Measurements from ENCODE around the gene NELFCD. TPM values are rescaled to one million over a fixed set of nuclear protein-coding genes. Genes with fewer than 3 reads are reported as not detected.

The NELFCD gene
- polyA plus RNA-seq, 1 donor from 2014 or later, result 88.7 TPM

DNA sequence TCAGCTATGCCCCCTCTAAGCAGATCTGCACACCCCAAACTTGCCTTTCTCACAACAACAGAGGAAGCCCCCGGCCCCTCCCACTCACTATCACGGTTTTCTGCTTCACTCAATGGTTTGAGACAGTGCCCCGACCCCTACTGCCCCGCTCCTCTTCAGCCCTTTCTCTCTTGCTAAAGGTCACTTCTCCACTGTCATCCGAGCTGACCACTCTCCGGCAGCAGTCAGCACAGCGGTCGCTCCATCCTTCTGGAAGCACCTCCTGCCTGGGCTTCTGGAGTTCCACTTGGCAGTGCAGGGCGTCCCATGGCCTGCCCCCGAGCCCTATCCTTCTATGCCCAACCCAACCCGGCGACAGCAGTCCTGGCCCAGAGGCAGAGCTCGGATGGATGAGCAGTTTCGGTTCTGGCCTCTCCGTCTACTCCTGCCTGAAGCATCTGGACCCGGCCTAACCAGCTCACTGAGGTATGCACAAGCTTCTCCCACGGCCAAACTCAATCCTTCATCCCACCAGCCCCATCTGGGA, 21.9 kb downstream of the NELFCD start:
- H3K4me2 ChIP-seq (ENCODE audit: low read length), result no peak overlapping the region
- no peak overlapping the region for H2AFZ ChIP-seq (ENCODE audit: low read depth, low read length)
- no peaks in the 10 kb centered on the region for H3K79me2 ChIP-seq (replicated peaks; ENCODE audit: insufficient read depth, low read length)
- no peak overlapping the region for H3K9ac ChIP-seq (ENCODE audit: low read length)
- H4K20me1 ChIP-seq (ENCODE audit: insufficient read depth), result no peaks in the 10 kb centered on the region
- no peaks in the 10 kb centered on the region for H3K9me3 ChIP-seq (ENCODE audit: low read length)
- no peaks in the 10 kb centered on the region for H3K9me2 ChIP-seq (ENCODE audit: insufficient read depth, low read length)
- H3K27ac ChIP-seq (ENCODE audit: low read length), result no peak overlapping the region
- H3K4me3 ChIP-seq (ENCODE audit: low read length), result no peak overlapping the region
- no peaks in the 10 kb centered on the region for H3F3A ChIP-seq (ENCODE audit: insufficient read depth, low read length, poor library complexity, severe bottlenecking)
- H3K36me3 ChIP-seq (ENCODE audit: insufficient read depth, low read length), result no peaks in the 10 kb centered on the region
- no peak for TF ChIP-seq RAD21 (conservative IDR thresholded peaks at IDR 0.05)
- no peak for TF ChIP-seq SMC3 (conservative IDR thresholded peaks at IDR 0.05; ENCODE audit: poor library complexity)
- TF ChIP-seq MXI1 (conservative IDR thresholded peaks at IDR 0.05; ENCODE audit: poor library complexity, severe bottlenecking), result no peak
- TF ChIP-seq POLR2AphosphoS5 (IDR thresholded peaks at IDR 0.05), result no peak
- TF ChIP-seq, protein P1, sequence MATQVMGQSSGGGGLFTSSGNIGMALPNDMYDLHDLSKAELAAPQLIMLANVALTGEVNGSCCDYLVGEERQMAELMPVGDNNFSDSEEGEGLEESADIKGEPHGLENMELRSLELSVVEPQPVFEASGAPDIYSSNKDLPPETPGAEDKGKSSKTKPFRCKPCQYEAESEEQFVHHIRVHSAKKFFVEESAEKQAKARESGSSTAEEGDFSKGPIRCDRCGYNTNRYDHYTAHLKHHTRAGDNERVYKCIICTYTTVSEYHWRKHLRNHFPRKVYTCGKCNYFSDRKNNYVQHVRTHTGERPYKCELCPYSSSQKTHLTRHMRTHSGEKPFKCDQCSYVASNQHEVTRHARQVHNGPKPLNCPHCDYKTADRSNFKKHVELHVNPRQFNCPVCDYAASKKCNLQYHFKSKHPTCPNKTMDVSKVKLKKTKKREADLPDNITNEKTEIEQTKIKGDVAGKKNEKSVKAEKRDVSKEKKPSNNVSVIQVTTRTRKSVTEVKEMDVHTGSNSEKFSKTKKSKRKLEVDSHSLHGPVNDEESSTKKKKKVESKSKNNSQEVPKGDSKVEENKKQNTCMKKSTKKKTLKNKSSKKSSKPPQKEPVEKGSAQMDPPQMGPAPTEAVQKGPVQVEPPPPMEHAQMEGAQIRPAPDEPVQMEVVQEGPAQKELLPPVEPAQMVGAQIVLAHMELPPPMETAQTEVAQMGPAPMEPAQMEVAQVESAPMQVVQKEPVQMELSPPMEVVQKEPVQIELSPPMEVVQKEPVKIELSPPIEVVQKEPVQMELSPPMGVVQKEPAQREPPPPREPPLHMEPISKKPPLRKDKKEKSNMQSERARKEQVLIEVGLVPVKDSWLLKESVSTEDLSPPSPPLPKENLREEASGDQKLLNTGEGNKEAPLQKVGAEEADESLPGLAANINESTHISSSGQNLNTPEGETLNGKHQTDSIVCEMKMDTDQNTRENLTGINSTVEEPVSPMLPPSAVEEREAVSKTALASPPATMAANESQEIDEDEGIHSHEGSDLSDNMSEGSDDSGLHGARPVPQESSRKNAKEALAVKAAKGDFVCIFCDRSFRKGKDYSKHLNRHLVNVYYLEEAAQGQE (IDR thresholded peaks at IDR 0.05; ENCODE audit: borderline replicate concordance), result no peak
- no peak for TF ChIP-seq EZH2 (IDR thresholded peaks at IDR 0.05; ENCODE audit: borderline replicate concordance, insufficient read depth, low read length, poor library complexity, severe bottlenecking)
- TF ChIP-seq TAF1 (IDR thresholded peaks at IDR 0.05; ENCODE audit: low read depth), result no peak
- no peak for TF ChIP-seq EP300 (conservative IDR thresholded peaks at IDR 0.05; ENCODE audit: poor library complexity, severe bottlenecking)
- TF ChIP-seq, protein P2, sequence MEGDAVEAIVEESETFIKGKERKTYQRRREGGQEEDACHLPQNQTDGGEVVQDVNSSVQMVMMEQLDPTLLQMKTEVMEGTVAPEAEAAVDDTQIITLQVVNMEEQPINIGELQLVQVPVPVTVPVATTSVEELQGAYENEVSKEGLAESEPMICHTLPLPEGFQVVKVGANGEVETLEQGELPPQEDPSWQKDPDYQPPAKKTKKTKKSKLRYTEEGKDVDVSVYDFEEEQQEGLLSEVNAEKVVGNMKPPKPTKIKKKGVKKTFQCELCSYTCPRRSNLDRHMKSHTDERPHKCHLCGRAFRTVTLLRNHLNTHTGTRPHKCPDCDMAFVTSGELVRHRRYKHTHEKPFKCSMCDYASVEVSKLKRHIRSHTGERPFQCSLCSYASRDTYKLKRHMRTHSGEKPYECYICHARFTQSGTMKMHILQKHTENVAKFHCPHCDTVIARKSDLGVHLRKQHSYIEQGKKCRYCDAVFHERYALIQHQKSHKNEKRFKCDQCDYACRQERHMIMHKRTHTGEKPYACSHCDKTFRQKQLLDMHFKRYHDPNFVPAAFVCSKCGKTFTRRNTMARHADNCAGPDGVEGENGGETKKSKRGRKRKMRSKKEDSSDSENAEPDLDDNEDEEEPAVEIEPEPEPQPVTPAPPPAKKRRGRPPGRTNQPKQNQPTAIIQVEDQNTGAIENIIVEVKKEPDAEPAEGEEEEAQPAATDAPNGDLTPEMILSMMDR (IDR thresholded peaks at IDR 0.05; ENCODE audit: poor library complexity, severe bottlenecking), result no peak
- peaks cover 10% of the 10 kb centered on the region for H3K27me3 ChIP-seq (ENCODE audit: insufficient read depth, low read depth, low read length)

DNA sequence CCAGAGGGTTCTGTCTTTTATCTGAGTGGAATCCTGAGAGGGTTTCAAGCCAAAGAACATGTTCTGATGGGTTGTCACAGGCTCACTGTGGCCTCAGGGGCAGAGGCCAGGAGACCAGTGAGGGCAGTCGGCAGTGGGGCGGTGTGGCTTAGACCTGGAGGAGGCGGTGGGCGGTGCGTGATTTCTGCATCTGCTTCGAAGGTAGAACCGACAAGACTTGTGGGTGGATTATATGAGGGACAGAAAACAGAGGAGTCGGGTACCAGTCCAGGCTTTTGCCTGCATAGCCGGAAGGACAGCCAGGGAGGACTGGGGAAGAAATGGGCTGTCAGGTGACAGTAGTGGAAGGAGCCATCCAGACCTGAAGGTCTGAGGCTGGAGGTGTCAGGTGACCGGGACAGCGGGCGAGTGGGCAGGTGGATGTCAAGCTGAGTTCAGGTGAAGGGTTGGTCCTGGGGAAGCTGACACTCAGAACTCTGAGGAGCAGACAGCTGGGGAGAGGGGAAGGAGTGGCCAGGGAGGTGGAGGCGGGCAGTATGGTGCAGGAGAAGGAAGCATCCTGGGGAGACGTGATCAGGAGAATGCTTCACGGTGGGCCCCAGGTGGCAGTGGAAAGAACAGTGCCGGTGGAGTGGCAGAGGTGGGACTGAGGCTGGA, 22.9 kb downstream of the NELFCD start:
- no peaks in the 10 kb centered on the region for H3K9me2 ChIP-seq (ENCODE audit: insufficient read depth, low read length)
- no peaks in the 10 kb centered on the region for H3K9me3 ChIP-seq (ENCODE audit: low read length)
- TF ChIP-seq, protein P1 (IDR thresholded peaks at IDR 0.05; ENCODE audit: borderline replicate concordance), result no peak
- TF ChIP-seq TAF1 (IDR thresholded peaks at IDR 0.05; ENCODE audit: low read depth), result no peak
- no peak for TF ChIP-seq EP300 (conservative IDR thresholded peaks at IDR 0.05; ENCODE audit: poor library complexity, severe bottlenecking)
- no peak for TF ChIP-seq RAD21 (conservative IDR thresholded peaks at IDR 0.05)
- TF ChIP-seq SMC3 (conservative IDR thresholded peaks at IDR 0.05; ENCODE audit: poor library complexity), result no peak
- H3K27me3 ChIP-seq (ENCODE audit: insufficient read depth, low read depth, low read length), result peaks cover 10% of the 10 kb centered on the region
- H3K4me3 ChIP-seq (ENCODE audit: low read length), result no peak overlapping the region
- H3K9ac ChIP-seq (ENCODE audit: low read length), result no peak overlapping the region
- H3K36me3 ChIP-seq (ENCODE audit: insufficient read depth, low read length), result no peaks in the 10 kb centered on the region
- no peak overlapping the region for H3K27ac ChIP-seq (ENCODE audit: low read length)
- H3F3A ChIP-seq (ENCODE audit: insufficient read depth, low read length, poor library complexity, severe bottlenecking), result no peaks in the 10 kb centered on the region
- H4K20me1 ChIP-seq (ENCODE audit: insufficient read depth), result no peaks in the 10 kb centered on the region
- no peaks in the 10 kb centered on the region for H3K79me2 ChIP-seq (replicated peaks; ENCODE audit: insufficient read depth, low read length)
- H2AFZ ChIP-seq (ENCODE audit: low read depth, low read length), result no peak overlapping the region
- H3K4me2 ChIP-seq (ENCODE audit: low read length), result no peak overlapping the region
